Keratinocyte (primary cell): ENCODE data around the gene HLA-DOB. TPM values are rescaled to one million over a fixed set of nuclear protein-coding genes. Genes with fewer than 3 reads are reported as not detected.
"Not testable (repeated sequence)": the region's sequence is repeated elsewhere in the genome, so short reads cannot be mapped to it uniquely, and the experiment has no call there.

Experiments used
- DNase-seq: peaks from one replicate; pipeline ENCODE4 v3.0.0-alpha.2; 2011; ENCODE audit warnings: low read depth, missing footprints, low spot score
- FAIRE-seq: peaks from 2 replicates; lab custom pipeline; 2011; peaks lifted over from hg19 to GRCh38; lab: Jason Lieb, UNC
- H2AFZ ChIP-seq: 2 replicates; pipeline ENCODE4 v1.6.0; 2012; ENCODE audit warnings: low read length, control low read depth, inconsistent platforms; ENCODE audit not compliant: control insufficient read depth
- H3K27ac ChIP-seq: 2 replicates; pipeline ENCODE4 v1.5.1; 2011; ENCODE audit warnings: low read length; ENCODE audit not compliant: control insufficient read depth, insufficient read depth
- H3K27me3 ChIP-seq: 3 replicates; pipeline ENCODE4 v1.6.0; 2011; ENCODE audit warnings: low read length; ENCODE audit not compliant: control insufficient read depth, insufficient read depth; ENCODE audit errors: extremely low read depth
- H3K36me3 ChIP-seq, 2 experiments: 2 replicates in 1 of 2; 3 replicates in 1 of 2; pipeline ENCODE4 v1.5.1; 2011; ENCODE audit warnings: low read length in 2 of 2, mild to moderate bottlenecking in 1 of 2; ENCODE audit not compliant: control insufficient read depth in 2 of 2, insufficient read depth in 2 of 2; ENCODE audit errors: extremely low read depth in 1 of 2
- H3K4me1 ChIP-seq: 3 replicates; pipeline ENCODE4 v1.5.1; 2011; ENCODE audit warnings: low read length; ENCODE audit not compliant: control insufficient read depth, insufficient read depth; ENCODE audit errors: extremely low read depth
- H3K4me2 ChIP-seq: 3 replicates; pipeline ENCODE4 v1.6.0; 2011; ENCODE audit warnings: low read depth, low read length; ENCODE audit not compliant: control insufficient read depth, insufficient read depth; ENCODE audit errors: extremely low read depth
- H3K4me3 ChIP-seq, 3 experiments: fragments of 200-600 bp in 1 of 3; sonication (generic) in 1 of 3; 2 replicates in 2 of 3; 3 replicates in 1 of 3; pipeline ENCODE4 v1.5.1; 2011 to 2016; ENCODE audit warnings: low read length in 3 of 3, mild to moderate bottlenecking in 3 of 3, control low read depth in 2 of 3, inconsistent platforms in 1 of 3, low read depth in 1 of 3, mixed read lengths in 1 of 3, mixed run types in 1 of 3, moderate library complexity in 1 of 3; ENCODE audit not compliant: control insufficient read depth in 2 of 3, insufficient read depth in 2 of 3; ENCODE audit errors: extremely low read depth in 1 of 3
- H3K79me2 ChIP-seq: 2 replicates; pipeline ENCODE4 v1.6.0; 2012; ENCODE audit warnings: low read length; ENCODE audit not compliant: control insufficient read depth, insufficient read depth
- H3K9ac ChIP-seq: 3 replicates; pipeline ENCODE4 v1.6.0; 2011; ENCODE audit warnings: low read length; ENCODE audit not compliant: control insufficient read depth, insufficient read depth; ENCODE audit errors: extremely low read depth
- H3K9me1 ChIP-seq: 3 replicates; pipeline ENCODE4 v1.6.0; 2011; ENCODE audit warnings: low read length; ENCODE audit not compliant: control insufficient read depth, insufficient read depth; ENCODE audit errors: extremely low read depth
- H3K9me3 ChIP-seq: 2 replicates; pipeline ENCODE4 v1.5.1; 2012; ENCODE audit warnings: low read depth, low read length; ENCODE audit not compliant: control insufficient read depth
- H4K20me1 ChIP-seq: 3 replicates; pipeline ENCODE4 v1.6.0; 2011; ENCODE audit warnings: low read length; ENCODE audit not compliant: control insufficient read depth, insufficient read depth; ENCODE audit errors: extremely low read depth
- CTCF ChIP-seq, 3 experiments: IDR thresholded peaks in 1 of 3; conservative IDR thresholded peaks in 1 of 3; optimal IDR thresholded peaks in 1 of 3; 2 replicates in 2 of 3; 3 replicates in 1 of 3; pipeline versions ENCODE3 to v1.5.1; 2011; ENCODE audit warnings: low read length in 3 of 3, mild to moderate bottlenecking in 3 of 3, moderate library complexity in 2 of 3, control low read depth in 1 of 3, inconsistent platforms in 1 of 3; ENCODE audit not compliant: insufficient read depth in 2 of 3; ENCODE audit errors: extremely low read depth in 1 of 3
- EZH2 ChIP-seq: IDR thresholded peaks from one replicate; pipeline ENCODE4 v1.6.1; 2012; ENCODE audit warnings: inconsistent platforms, mild to moderate bottlenecking, low read length, moderate library complexity
- dilution Hi-C: fragments of 300-500 bp; cut with MboI; formaldehyde crosslinking; loops from one replicate; pipeline ENCODE4 v1.7.0; 2020; ENCODE audit warnings: low sequenced_read_pairs; ENCODE audit not compliant: extremely low pct_ligation_motif_present
- polyA plus RNA-seq, 5 experiments: library from polyadenylated mRNA; depleted of rRNA in 3 of 5; stranded (reverse) in 3 of 5; stranded (forward) in 1 of 5; unstranded in 1 of 5; fragments of >200 nt; gene quantifications; 1 replicate in 1 of 5; 2 replicates in 3 of 5; 3 replicates in 1 of 5; pipeline versions ENCODE4 v1.2.1 to v1.2.3, GENCODE V29; 2011 to 2012; ENCODE audit warnings: missing spikeins in 2 of 5, low read depth in 1 of 5, low replicate concordance in 1 of 5

HLA-DOB gene
- polyA plus RNA-seq, 1 donor (not counting 4 experiments of a cell fraction or from before 2014, with no cell fraction given) = 12.5 TPM

GRCh38 chr6:32807020-32807580 lies 9.7 kb downstream of the HLA-DOB start:
- H3K4me3 ChIP-seq = no peak overlapping the region
- H3K27ac ChIP-seq = no peak overlapping the region
- H2AFZ ChIP-seq = no peak overlapping the region
- no peak overlapping the region for H3K4me2 ChIP-seq
- TF ChIP-seq CTCF (optimal IDR thresholded peaks at IDR 0.05 in 1 of 3, IDR thresholded peaks at IDR 0.05 in 1 of 3, conservative IDR thresholded peaks at IDR 0.05 in 1 of 3; ENCODE audit: extremely low read depth in 1 of 3, insufficient read depth in 2 of 3, low read length in 3 of 3) = no peak
- TF ChIP-seq EZH2 = no peak
- no peaks in the 10 kb centered on the region for H3K9me3 ChIP-seq
- DNase-seq (no peak), FAIRE-seq (no peak)
- H3K27me3 ChIP-seq = no peaks in the 10 kb centered on the region
- no peak overlapping the region for H3K9ac ChIP-seq
- no peaks in the 10 kb centered on the region for H3K79me2 ChIP-seq
- dilution Hi-C loops = no loop called here
- H3K4me1 ChIP-seq = no peaks in the 10 kb centered on the region
- H3K36me3 ChIP-seq = no peaks in the 10 kb centered on the region
- H4K20me1 ChIP-seq = no peaks in the 10 kb centered on the region
- no peaks in the 10 kb centered on the region for H3K9me1 ChIP-seq

GRCh38 chr6:32805404-32805803 lies 11.4 kb downstream of the HLA-DOB start:
- H3K4me1 ChIP-seq, H2AFZ ChIP-seq, H3K27ac ChIP-seq, H3K9ac ChIP-seq, H3K9me3 ChIP-seq, H3K79me2 ChIP-seq, H4K20me1 ChIP-seq, H3K27me3 ChIP-seq, H3K9me1 ChIP-seq, H3K36me3 ChIP-seq, H3K4me2 ChIP-seq, dilution Hi-C loops, H3K4me3 ChIP-seq, FAIRE-seq, DNase-seq: not testable (repeated sequence)

DNA sequence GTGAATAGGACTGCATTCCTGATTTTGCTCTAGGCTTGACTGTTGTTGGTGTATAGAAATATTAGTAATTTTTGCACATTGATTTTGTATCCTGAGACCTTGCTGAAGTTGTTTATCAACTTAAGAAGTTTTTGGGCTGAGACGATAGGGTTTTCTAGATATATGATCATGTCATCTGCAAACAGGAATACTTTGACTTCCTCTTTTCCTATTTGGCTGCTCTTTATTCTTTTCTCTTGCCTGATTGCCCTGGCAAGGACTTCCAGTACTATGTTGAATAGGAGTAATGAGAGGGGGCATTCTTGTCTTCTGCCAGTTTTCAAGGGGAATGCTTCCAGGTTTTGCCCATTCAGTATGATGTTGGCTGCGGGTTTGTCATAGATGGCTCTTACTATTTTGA lies 13.4 kb downstream of the HLA-DOB start:
- H3K9me1 ChIP-seq = no peaks in the 10 kb centered on the region
- no peak for DNase-seq
- H3K79me2 ChIP-seq = no peaks in the 10 kb centered on the region
- H3K9me3 ChIP-seq = no peaks in the 10 kb centered on the region
- no peak overlapping the region for H3K27ac ChIP-seq
- TF ChIP-seq CTCF (optimal IDR thresholded peaks at IDR 0.05 in 1 of 3, IDR thresholded peaks at IDR 0.05 in 1 of 3, conservative IDR thresholded peaks at IDR 0.05 in 1 of 3; ENCODE audit: extremely low read depth in 1 of 3, insufficient read depth in 2 of 3, low read length in 3 of 3) = no peak
- TF ChIP-seq EZH2 = no peak
- no peaks in the 10 kb centered on the region for H3K27me3 ChIP-seq
- no peak overlapping the region for H2AFZ ChIP-seq
- H3K4me1 ChIP-seq = no peaks in the 10 kb centered on the region
- H4K20me1 ChIP-seq = no peaks in the 10 kb centered on the region
- no peak overlapping the region for H3K9ac ChIP-seq
- no peak for FAIRE-seq
- no peak overlapping the region for H3K4me2 ChIP-seq
- H3K36me3 ChIP-seq = no peaks in the 10 kb centered on the region
- dilution Hi-C loops = no loop called here
- no peak overlapping the region for H3K4me3 ChIP-seq
